ENCODE results near the gene RERE.

RERE gene

DNA sequence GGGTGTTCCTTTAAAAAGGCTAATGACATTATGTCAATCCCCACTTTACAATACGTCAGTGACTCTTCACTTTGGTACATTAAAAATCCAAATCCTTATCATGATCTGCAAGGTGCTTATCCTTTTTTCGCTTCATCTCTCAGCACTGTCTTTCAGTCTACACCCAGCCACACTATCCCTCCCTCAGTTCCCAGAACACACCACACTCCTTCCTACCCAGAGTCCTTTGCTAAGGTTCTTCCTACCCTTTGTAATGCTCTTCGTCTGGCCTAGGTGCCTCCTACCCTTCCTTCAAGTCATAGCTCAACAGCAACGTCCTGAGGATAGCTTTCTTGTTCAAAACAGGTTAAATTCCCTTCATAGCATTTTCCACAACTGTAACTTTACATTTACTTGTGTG, 152.6 kb downstream of the RERE start:
- H3K27me3 ChIP-seq (ENCODE audit: insufficient read depth, low read length, poor library complexity), result no peaks in the 10 kb centered on the region
- H3K79me2 ChIP-seq (ENCODE audit: insufficient read depth, low read length), result peaks cover 41% of the 10 kb centered on the region
- H3K9me3 ChIP-seq (ENCODE audit: insufficient read depth, low read length, severe bottlenecking), result no peaks in the 10 kb centered on the region
- no peak overlapping the region for H3K9ac ChIP-seq (ENCODE audit: low read depth, low read length)
- H3K4me3 ChIP-seq (ENCODE audit: low read depth in 1 of 2, low read length in 2 of 2), result no peak overlapping the region
- peaks cover 41% of the 10 kb centered on the region; the same call in 1 of the 2 replicates for H4K20me1 ChIP-seq (ENCODE audit: insufficient read depth, low read length)
- H3K4me1 ChIP-seq (ENCODE audit: insufficient read depth, low read length), result peaks cover 15% of the 10 kb centered on the region
- ATAC-seq (ENCODE audit: insufficient read depth, low read depth), result no peak
- H3K36me3 ChIP-seq (ENCODE audit: insufficient read depth, low read length), result no peaks in the 10 kb centered on the region
- no peak overlapping the region for H3K4me2 ChIP-seq (ENCODE audit: insufficient read depth, low read length)
- TF ChIP-seq, protein P1, sequence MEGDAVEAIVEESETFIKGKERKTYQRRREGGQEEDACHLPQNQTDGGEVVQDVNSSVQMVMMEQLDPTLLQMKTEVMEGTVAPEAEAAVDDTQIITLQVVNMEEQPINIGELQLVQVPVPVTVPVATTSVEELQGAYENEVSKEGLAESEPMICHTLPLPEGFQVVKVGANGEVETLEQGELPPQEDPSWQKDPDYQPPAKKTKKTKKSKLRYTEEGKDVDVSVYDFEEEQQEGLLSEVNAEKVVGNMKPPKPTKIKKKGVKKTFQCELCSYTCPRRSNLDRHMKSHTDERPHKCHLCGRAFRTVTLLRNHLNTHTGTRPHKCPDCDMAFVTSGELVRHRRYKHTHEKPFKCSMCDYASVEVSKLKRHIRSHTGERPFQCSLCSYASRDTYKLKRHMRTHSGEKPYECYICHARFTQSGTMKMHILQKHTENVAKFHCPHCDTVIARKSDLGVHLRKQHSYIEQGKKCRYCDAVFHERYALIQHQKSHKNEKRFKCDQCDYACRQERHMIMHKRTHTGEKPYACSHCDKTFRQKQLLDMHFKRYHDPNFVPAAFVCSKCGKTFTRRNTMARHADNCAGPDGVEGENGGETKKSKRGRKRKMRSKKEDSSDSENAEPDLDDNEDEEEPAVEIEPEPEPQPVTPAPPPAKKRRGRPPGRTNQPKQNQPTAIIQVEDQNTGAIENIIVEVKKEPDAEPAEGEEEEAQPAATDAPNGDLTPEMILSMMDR (IDR thresholded peaks at IDR 0.05; ENCODE audit: borderline replicate concordance, extremely low read depth, low read length, poor library complexity, severe bottlenecking), result no peak
- TF ChIP-seq EZH2 (IDR thresholded peaks at IDR 0.05; ENCODE audit: borderline replicate concordance, low read depth, low read length, severe bottlenecking), result no peak
- H2AFZ ChIP-seq (ENCODE audit: low read depth, low read length), result no peak overlapping the region
- no peak for DNase-seq
- H3K27ac ChIP-seq (ENCODE audit: low read length), result no peak overlapping the region

DNA sequence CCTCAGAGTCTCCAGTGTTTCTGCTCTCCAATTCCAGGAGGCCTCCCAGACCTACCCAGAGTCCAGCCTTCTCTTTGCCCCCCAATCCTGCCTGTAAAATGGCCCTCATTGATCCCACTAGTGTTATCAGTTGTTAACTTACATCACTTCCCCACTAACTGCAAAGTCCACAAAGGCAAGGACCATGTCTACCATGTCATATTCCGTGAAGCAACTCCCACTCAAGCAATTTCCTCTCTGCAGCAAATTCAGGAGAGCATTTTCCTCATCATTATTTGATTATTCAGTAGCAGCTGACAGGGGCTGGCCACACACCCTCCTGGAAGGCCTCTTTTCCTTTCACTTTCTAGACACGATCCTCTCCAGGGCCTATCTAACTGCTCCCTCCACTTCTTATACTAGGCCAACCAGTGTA, 153.5 kb downstream of the RERE start:
- Histone ChIP-seq H3K4me3 (ENCODE audit: low read depth in 1 of 2, low read length in 2 of 2) (no peak overlapping the region), H3K4me1 (ENCODE audit: insufficient read depth, low read length) (peaks cover 15% of the 10 kb centered on the region), H3K79me2 (ENCODE audit: insufficient read depth, low read length) (peaks cover 36% of the 10 kb centered on the region), H3K27ac (ENCODE audit: low read length) (no peak overlapping the region), H3K9ac (ENCODE audit: low read depth, low read length) (no peak overlapping the region), H2AFZ (ENCODE audit: low read depth, low read length) (no peak overlapping the region), H3K4me2 (ENCODE audit: insufficient read depth, low read length) (no peak overlapping the region), H3K36me3 (ENCODE audit: insufficient read depth, low read length) (no peaks in the 10 kb centered on the region), H4K20me1 (ENCODE audit: insufficient read depth, low read length) (peaks cover 39% of the 10 kb centered on the region; the same call in 1 of the 2 replicates), H3K9me3 (ENCODE audit: insufficient read depth, low read length, severe bottlenecking) (no peaks in the 10 kb centered on the region), H3K27me3 (ENCODE audit: insufficient read depth, low read length, poor library complexity) (no peaks in the 10 kb centered on the region)
- TF ChIP-seq, protein P1 (IDR thresholded peaks at IDR 0.05; ENCODE audit: borderline replicate concordance, extremely low read depth, low read length, poor library complexity, severe bottlenecking), result no peak
- TF ChIP-seq EZH2 (IDR thresholded peaks at IDR 0.05; ENCODE audit: borderline replicate concordance, low read depth, low read length, severe bottlenecking), result no peak
- DNase-seq, result peak; percentile 23
- ATAC-seq (ENCODE audit: insufficient read depth, low read depth), result peak; percentile 80

DNA sequence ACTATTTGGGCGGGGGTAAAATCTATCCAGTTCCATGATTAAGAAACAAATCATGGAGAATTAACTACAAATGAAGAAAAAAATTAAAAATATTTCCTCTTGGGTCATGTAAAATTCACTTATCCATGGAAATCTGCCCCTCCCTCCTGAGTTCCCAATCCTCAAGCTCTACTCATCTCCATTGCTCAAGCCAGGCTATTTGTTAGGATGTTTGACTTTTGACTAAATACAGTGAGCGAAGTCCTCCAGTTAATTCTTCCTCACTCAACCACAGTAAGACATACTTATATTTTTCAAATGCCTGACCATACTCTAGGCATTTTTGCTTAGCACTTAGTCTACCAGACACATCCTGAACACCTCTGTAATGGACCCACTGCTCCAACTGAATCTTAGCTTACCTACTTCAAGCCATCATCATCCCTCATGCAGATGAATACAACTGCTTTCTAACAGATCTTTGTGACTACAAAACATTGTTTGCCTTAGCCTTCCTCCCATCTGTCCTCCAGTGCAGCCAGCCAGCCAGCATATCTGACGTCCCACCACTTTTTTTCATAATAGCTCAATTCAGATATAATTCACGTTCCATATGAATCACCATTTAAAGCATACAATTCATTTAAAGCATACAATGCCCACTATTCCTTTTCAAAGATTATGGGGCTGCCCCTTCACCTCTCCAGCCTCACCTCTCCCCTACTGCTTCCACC, 154.2 kb downstream of the RERE start:
- no peak for TF ChIP-seq EZH2 (IDR thresholded peaks at IDR 0.05; ENCODE audit: borderline replicate concordance, low read depth, low read length, severe bottlenecking)
- TF ChIP-seq, protein P1 (IDR thresholded peaks at IDR 0.05; ENCODE audit: borderline replicate concordance, extremely low read depth, low read length, poor library complexity, severe bottlenecking), result no peak
- H3K4me2 ChIP-seq (ENCODE audit: insufficient read depth, low read length), result no peak overlapping the region
- no peak for DNase-seq
- H3K27ac ChIP-seq (ENCODE audit: low read length), result no peak overlapping the region
- H3K4me3 ChIP-seq (ENCODE audit: low read depth in 1 of 2, low read length in 2 of 2), result no peak overlapping the region
- no peak overlapping the region for H2AFZ ChIP-seq (ENCODE audit: low read depth, low read length)
- ATAC-seq (ENCODE audit: insufficient read depth, low read depth), result no peak
- H3K27me3 ChIP-seq (ENCODE audit: insufficient read depth, low read length, poor library complexity), result no peaks in the 10 kb centered on the region
- H3K36me3 ChIP-seq (ENCODE audit: insufficient read depth, low read length), result no peaks in the 10 kb centered on the region
- H3K79me2 ChIP-seq (ENCODE audit: insufficient read depth, low read length), result peaks cover 33% of the 10 kb centered on the region
- H3K9me3 ChIP-seq (ENCODE audit: insufficient read depth, low read length, severe bottlenecking), result no peaks in the 10 kb centered on the region
- peaks cover 38% of the 10 kb centered on the region; the same call in 1 of the 2 replicates for H4K20me1 ChIP-seq (ENCODE audit: insufficient read depth, low read length)
- H3K4me1 ChIP-seq (ENCODE audit: insufficient read depth, low read length), result peaks cover 15% of the 10 kb centered on the region
- H3K9ac ChIP-seq (ENCODE audit: low read depth, low read length), result no peak overlapping the region
